Tibial artery (tissue), 4 donors: ENCODE data around the gene PTPRN2.

Experiments used
- DNase-seq, 2 donors: peaks; one replicate each; pipeline ENCODE4 v3.0.0-alpha.2; 2019
- H3K27ac ChIP-seq, 2 donors: fragments of 200-600 bp; sonication (generic) in 1 of 2; 1 replicate in 1 of 2; 2 replicates in 1 of 2; pipeline ENCODE4 v1.5.1; 2018 to 2019; ENCODE audit warnings: mild to moderate bottlenecking in 1 of 2
- H3K27me3 ChIP-seq, 2 donors: fragments of 200-600 bp; sonication (generic) in 1 of 2; one replicate each; pipeline versions ENCODE4 v1.5.1 to v1.6.0; 2016 to 2019
- H3K36me3 ChIP-seq, 3 donors: fragments of 200-600 bp; sonication (generic) in 2 of 3; one replicate each; pipeline ENCODE4 v1.5.1; 2016 to 2019; ENCODE audit warnings: mild to moderate bottlenecking in 2 of 3
- H3K4me1 ChIP-seq, 4 donors: fragments of 200-600 bp; sonication (generic) in 2 of 4; 1 replicate in 3 of 4; 2 replicates in 1 of 4; pipeline ENCODE4 v1.5.1; 2016 to 2019
- H3K4me3 ChIP-seq, 2 donors: fragments of 200-600 bp; sonication (generic) in 1 of 2; 1 replicate in 1 of 2; 2 replicates in 1 of 2; pipeline ENCODE4 v1.5.1; 2018 to 2019; ENCODE audit warnings: mild to moderate bottlenecking in 2 of 2
- H3K9me3 ChIP-seq, 3 donors: fragments of 200-600 bp; sonication (generic) in 1 of 3; one replicate each; pipeline ENCODE4 v1.5.1; 2016 to 2019
- intact Hi-C: fragments of 100-400 bp; cut with DNase I; formaldehyde crosslinking; loops from one replicate; pipeline ENCODE4 v1.15.0; 2023; ENCODE audit warnings: low total_unique reads
- TF ChIP-seq, protein P1 (sequence below), 2 experiments: fragments of 200-600 bp in 1 of 2; fragments of 450-650 bp in 1 of 2; IDR thresholded peaks; one replicate each; pipeline ENCODE4 v1.5.1; 2017 to 2019; ENCODE audit warnings: antibody characterized with exemption in 2 of 2, mild to moderate bottlenecking in 1 of 2, moderate library complexity in 1 of 2

The PTPRN2 gene

DNA sequence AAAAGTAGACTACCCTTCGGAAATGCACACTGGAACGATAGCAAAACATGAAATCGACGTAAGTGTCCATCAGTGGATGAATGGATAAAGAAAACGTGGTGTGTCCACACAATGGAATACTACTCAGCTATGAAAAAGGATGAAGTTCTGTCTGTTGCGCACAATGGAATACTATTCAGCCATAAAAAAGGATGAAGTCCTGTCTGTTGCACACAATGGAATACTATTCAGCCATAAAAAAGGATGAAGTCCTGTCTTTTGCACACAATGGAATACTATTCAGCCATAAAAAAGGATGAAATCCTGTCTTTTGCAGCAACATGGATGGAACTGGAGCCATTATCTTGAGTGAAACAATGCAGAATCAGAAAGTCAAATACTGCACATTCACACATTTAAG is 591.8 kb downstream of the PTPRN2 start:
- Histone ChIP-seq H3K4me1 (no peaks in the 10 kb centered on the region), H3K4me3 (no peak overlapping the region), H3K36me3 (no peaks in the 10 kb centered on the region), H3K27ac (no peak overlapping the region), H3K27me3 (peaks cover 0 to 11% of the 10 kb centered on the region in 2 donors), H3K9me3 (peaks cover 0 to 7% (median 0%) of the 10 kb centered on the region in 3 donors)
- DNase-seq, result no peak
- TF ChIP-seq, protein P1, sequence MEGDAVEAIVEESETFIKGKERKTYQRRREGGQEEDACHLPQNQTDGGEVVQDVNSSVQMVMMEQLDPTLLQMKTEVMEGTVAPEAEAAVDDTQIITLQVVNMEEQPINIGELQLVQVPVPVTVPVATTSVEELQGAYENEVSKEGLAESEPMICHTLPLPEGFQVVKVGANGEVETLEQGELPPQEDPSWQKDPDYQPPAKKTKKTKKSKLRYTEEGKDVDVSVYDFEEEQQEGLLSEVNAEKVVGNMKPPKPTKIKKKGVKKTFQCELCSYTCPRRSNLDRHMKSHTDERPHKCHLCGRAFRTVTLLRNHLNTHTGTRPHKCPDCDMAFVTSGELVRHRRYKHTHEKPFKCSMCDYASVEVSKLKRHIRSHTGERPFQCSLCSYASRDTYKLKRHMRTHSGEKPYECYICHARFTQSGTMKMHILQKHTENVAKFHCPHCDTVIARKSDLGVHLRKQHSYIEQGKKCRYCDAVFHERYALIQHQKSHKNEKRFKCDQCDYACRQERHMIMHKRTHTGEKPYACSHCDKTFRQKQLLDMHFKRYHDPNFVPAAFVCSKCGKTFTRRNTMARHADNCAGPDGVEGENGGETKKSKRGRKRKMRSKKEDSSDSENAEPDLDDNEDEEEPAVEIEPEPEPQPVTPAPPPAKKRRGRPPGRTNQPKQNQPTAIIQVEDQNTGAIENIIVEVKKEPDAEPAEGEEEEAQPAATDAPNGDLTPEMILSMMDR (IDR thresholded peaks at IDR 0.05), result no peak
- intact Hi-C loops, result no loop called here

DNA sequence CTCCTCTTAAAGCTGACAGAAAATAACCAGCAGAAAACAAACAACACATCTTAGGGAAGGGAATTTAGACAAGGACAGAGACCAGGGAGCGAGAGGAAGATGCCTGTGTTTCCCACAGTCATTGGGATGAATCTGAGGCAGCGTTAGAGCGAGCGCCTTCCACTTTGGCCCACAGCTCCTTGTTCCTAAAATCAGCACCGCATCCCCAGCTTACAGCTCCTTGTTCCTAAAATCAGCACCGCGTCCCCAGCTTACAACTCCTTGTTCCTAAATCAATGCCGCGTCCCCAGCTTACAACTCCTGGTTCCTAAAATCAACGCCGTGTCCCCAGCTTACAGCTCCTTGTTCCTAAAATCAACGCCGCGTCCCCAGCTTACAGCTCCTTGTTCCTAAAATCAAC is 593.3 kb downstream of the PTPRN2 start:
- DNase-seq, result no peak
- TF ChIP-seq, protein P1 (IDR thresholded peaks at IDR 0.05), result no peak
- intact Hi-C loops, result no loop called here
- no peak overlapping the region for H3K27ac ChIP-seq
- no peaks in the 10 kb centered on the region for H3K4me1 ChIP-seq
- peaks cover 0 to 7% (median 0%) of the 10 kb centered on the region in 3 donors for H3K9me3 ChIP-seq
- H3K36me3 ChIP-seq, result no peaks in the 10 kb centered on the region
- peaks cover 0 to 16% of the 10 kb centered on the region in 2 donors for H3K27me3 ChIP-seq
- no peak overlapping the region for H3K4me3 ChIP-seq

DNA sequence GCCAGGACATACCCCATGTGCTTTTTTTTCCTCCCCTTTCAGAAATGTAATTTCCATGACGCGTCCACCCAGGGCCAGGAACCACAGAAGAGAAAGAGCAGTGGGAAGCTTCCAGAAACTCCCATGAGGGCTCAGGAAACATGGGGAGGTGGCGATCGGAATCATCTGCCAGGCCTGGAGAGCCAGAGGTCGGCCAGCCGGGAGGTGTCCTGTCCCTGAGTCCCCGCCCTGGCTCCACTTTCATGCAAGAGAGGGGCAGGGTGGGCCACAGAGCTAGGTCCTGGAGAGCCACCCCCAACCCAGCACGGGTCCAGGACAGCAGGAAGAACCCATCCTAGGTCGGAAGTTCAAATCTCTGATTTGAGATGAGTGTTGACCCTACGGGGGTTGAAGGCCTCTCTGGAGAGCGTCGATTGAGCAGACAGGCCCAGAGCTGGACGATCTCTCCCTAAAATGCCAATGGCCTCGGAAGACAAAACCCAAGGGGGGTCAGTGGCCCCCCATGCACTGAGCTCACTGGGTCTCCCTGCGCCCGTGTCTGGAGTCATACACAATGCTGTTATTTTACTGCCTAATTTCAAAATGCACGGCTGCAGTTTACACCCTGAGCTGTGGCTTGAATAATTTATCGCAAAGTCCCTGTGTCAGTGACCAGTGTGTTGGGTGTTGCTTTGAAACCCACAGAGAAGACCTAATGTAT is 594.1 kb downstream of the PTPRN2 start:
- intact Hi-C loops, result no loop called here
- TF ChIP-seq, protein P1 (IDR thresholded peaks at IDR 0.05), result no peak
- H3K27me3 ChIP-seq, result peaks cover 0 to 16% of the 10 kb centered on the region in 2 donors
- no peak overlapping the region for H3K4me3 ChIP-seq
- no peaks in the 10 kb centered on the region for H3K4me1 ChIP-seq
- DNase-seq, result no peak
- no peaks in the 10 kb centered on the region for H3K36me3 ChIP-seq
- peaks cover 0 to 7% (median 0%) of the 10 kb centered on the region in 3 donors for H3K9me3 ChIP-seq
- H3K27ac ChIP-seq, result no peak overlapping the region

DNA sequence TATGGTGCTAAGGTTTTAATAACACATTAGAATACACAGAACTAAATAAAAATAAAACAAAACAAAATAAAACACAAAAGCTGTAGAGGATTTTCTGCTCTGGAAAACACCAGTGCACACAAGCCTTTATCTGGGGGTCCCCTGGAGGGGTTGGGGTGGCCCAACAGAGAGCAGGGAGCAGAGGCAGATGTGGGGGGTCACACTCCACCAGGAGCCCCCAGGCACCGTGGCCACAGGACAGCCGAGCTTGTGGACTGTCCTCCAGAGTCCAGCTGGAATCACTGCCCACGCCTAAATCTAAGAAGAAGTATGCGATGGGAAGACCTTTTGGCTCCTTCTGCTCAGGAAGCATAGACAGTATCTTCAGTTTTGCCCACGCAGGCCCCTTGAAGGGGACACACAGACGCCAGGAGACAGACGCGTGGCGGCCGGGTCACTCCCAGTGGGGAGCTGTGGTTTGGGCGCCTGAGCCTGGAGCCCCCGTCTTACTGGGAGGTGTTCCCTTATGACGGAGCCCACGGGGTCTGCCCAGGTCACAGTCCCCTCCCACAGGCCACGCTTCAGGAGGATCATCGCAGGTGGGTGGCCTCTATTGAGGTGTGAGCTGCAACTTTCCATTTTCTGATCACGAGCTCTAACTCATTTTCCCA is 595.0 kb downstream of the PTPRN2 start:
- no peak overlapping the region for H3K4me3 ChIP-seq
- intact Hi-C loops, result no loop called here
- H3K9me3 ChIP-seq, result peaks cover 0 to 7% (median 0%) of the 10 kb centered on the region in 3 donors
- no peak overlapping the region for H3K27ac ChIP-seq
- no peak for DNase-seq
- H3K4me1 ChIP-seq, result no peaks in the 10 kb centered on the region
- H3K36me3 ChIP-seq, result no peaks in the 10 kb centered on the region
- TF ChIP-seq, protein P1 (IDR thresholded peaks at IDR 0.05), result no peak
- H3K27me3 ChIP-seq, result peaks cover 0 to 16% of the 10 kb centered on the region in 2 donors

DNA sequence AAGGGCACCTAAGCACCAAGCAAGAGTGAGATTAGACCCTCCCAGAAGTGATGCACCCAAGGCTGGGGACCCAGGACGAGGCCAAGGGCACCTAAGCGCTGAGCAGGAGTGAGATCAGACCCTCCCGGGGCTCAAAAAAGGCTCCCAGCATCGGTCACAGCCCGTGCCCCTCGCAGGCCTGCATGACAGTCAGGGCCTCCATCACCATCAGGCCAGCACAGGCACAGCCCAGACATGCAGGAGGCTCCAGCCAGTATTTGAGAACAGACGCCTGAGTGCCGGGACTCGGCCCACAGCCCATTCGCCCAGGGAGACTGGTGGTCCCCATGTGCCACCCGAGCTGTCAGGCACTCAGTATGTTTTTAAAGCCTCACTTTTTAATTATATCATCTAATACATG is 595.9 kb downstream of the PTPRN2 start:
- H3K4me3 ChIP-seq, result no peak overlapping the region
- TF ChIP-seq, protein P1 (IDR thresholded peaks at IDR 0.05), result no peak
- no peak for DNase-seq
- H3K9me3 ChIP-seq, result peaks cover 0 to 7% (median 0%) of the 10 kb centered on the region in 3 donors
- H3K36me3 ChIP-seq, result no peaks in the 10 kb centered on the region
- intact Hi-C loops, result no loop called here
- no peak overlapping the region for H3K27ac ChIP-seq
- peaks cover 0 to 11% of the 10 kb centered on the region in 2 donors for H3K27me3 ChIP-seq
- no peaks in the 10 kb centered on the region for H3K4me1 ChIP-seq
